HEK293 (cell line): ENCODE data around the gene VDAC1.

Source experiments
- KLF16 ChIP-seq: fragments of 450-650 bp; formaldehyde crosslinking; IDR thresholded peaks from 2 replicates; pipeline ENCODE4 v1.5.1; 2017; ENCODE audit warnings: missing biosample characterization, missing genetic modification characterization
- OSR2 ChIP-seq: fragments of 450-650 bp; formaldehyde crosslinking; IDR thresholded peaks from 2 replicates; pipeline ENCODE4 v1.5.1; 2016; ENCODE audit warnings: missing biosample characterization, missing genetic modification characterization
- PRDM4 ChIP-seq: fragments of 450-650 bp; formaldehyde crosslinking; IDR thresholded peaks from 2 replicates; pipeline ENCODE4 v1.5.1; 2017; ENCODE audit warnings: missing biosample characterization, missing genetic modification characterization
- RBAK ChIP-seq: fragments of 450-650 bp; formaldehyde crosslinking; IDR thresholded peaks from 2 replicates; pipeline ENCODE4 v1.5.1; 2016; ENCODE audit warnings: missing biosample characterization, missing genetic modification characterization
- REPIN1 ChIP-seq: fragments of 450-650 bp; formaldehyde crosslinking; IDR thresholded peaks from 2 replicates; pipeline ENCODE4 v1.5.1; 2017; ENCODE audit warnings: missing biosample characterization, missing genetic modification characterization, low read depth
- SP3 ChIP-seq: fragments of 450-650 bp; formaldehyde crosslinking; IDR thresholded peaks from 2 replicates; pipeline ENCODE4 v1.5.1; 2016; ENCODE audit warnings: missing biosample characterization, missing genetic modification characterization
- ZBTB48 ChIP-seq: fragments of 450-650 bp; formaldehyde crosslinking; IDR thresholded peaks from 2 replicates; pipeline ENCODE4 v1.5.1; 2016; ENCODE audit warnings: missing biosample characterization, missing genetic modification characterization
- ZFP3 ChIP-seq: fragments of 450-650 bp; formaldehyde crosslinking; IDR thresholded peaks from 2 replicates; pipeline ENCODE4 v1.5.1; 2016; ENCODE audit warnings: low read depth, missing biosample characterization, missing genetic modification characterization
- ZFP37 ChIP-seq: fragments of 450-650 bp; formaldehyde crosslinking; IDR thresholded peaks from 2 replicates; pipeline ENCODE4 v1.5.1; 2016; ENCODE audit warnings: missing biosample characterization, missing genetic modification characterization
- ZNF112 ChIP-seq: fragments of 450-650 bp; formaldehyde crosslinking; IDR thresholded peaks from 2 replicates; pipeline ENCODE4 v1.5.0; 2017; ENCODE audit warnings: missing biosample characterization, missing genetic modification characterization
- ZNF121 ChIP-seq: fragments of 450-650 bp; formaldehyde crosslinking; IDR thresholded peaks from 2 replicates; pipeline ENCODE4 v1.5.1; 2016; ENCODE audit warnings: missing biosample characterization, missing genetic modification characterization
- ZNF146 ChIP-seq: fragments of 450-650 bp; formaldehyde crosslinking; IDR thresholded peaks from 2 replicates; pipeline ENCODE4 v1.5.1; 2016; ENCODE audit warnings: missing biosample characterization, missing genetic modification characterization
- ZNF157 ChIP-seq: fragments of 450-650 bp; formaldehyde crosslinking; IDR thresholded peaks from 2 replicates; pipeline ENCODE4 v1.5.1; 2016; ENCODE audit warnings: missing biosample characterization, missing genetic modification characterization
- ZNF16 ChIP-seq: fragments of 450-650 bp; formaldehyde crosslinking; IDR thresholded peaks from 2 replicates; pipeline ENCODE4 v1.5.1; 2016; ENCODE audit warnings: low read depth, missing biosample characterization, missing genetic modification characterization
- ZNF174 ChIP-seq: fragments of 450-650 bp; formaldehyde crosslinking; IDR thresholded peaks from 2 replicates; pipeline ENCODE4 v1.5.0; 2017; ENCODE audit warnings: missing biosample characterization, mild to moderate bottlenecking, missing genetic modification characterization
- ZNF175 ChIP-seq: fragments of 450-650 bp; formaldehyde crosslinking; IDR thresholded peaks from 2 replicates; pipeline ENCODE4 v1.5.1; 2016; ENCODE audit warnings: missing biosample characterization, missing genetic modification characterization
- ZNF214 ChIP-seq: fragments of 450-650 bp; formaldehyde crosslinking; IDR thresholded peaks from 2 replicates; pipeline ENCODE4 v1.5.1; 2017; ENCODE audit warnings: missing biosample characterization, mild to moderate bottlenecking, missing genetic modification characterization, borderline replicate concordance
- ZNF335 ChIP-seq: fragments of 450-650 bp; formaldehyde crosslinking; conservative IDR thresholded peaks from 2 replicates; pipeline ENCODE4 v1.5.1; 2016; ENCODE audit warnings: missing biosample characterization, missing genetic modification characterization
- ZNF37A ChIP-seq: fragments of 450-650 bp; IDR thresholded peaks from 2 replicates; pipeline ENCODE4 v1.5.1; 2018; ENCODE audit warnings: missing biosample characterization, missing genetic modification characterization
- ZNF394 ChIP-seq: fragments of 450-650 bp; formaldehyde crosslinking; IDR thresholded peaks from 2 replicates; pipeline ENCODE4 v1.5.1; 2016; ENCODE audit warnings: missing biosample characterization, missing genetic modification characterization, mild to moderate bottlenecking, moderate library complexity, borderline replicate concordance
- ZNF48 ChIP-seq: fragments of 450-650 bp; formaldehyde crosslinking; IDR thresholded peaks from 2 replicates; pipeline ENCODE4 v1.5.1; 2016; ENCODE audit warnings: missing biosample characterization, missing genetic modification characterization
- ZNF529 ChIP-seq: fragments of 450-650 bp; formaldehyde crosslinking; IDR thresholded peaks from 2 replicates; pipeline ENCODE4 v1.5.1; 2017; ENCODE audit warnings: missing genetic modification characterization, missing biosample characterization; ENCODE audit not compliant: insufficient replicate concordance
- ZNF555 ChIP-seq: fragments of 450-650 bp; formaldehyde crosslinking; conservative IDR thresholded peaks from 2 replicates; pipeline ENCODE4 v1.5.1; 2017; ENCODE audit warnings: missing biosample characterization, mild to moderate bottlenecking, missing genetic modification characterization, inconsistent platforms
- ZNF558 ChIP-seq: fragments of 450-650 bp; formaldehyde crosslinking; IDR thresholded peaks from 2 replicates; pipeline ENCODE4 v1.5.1; 2016; ENCODE audit warnings: missing biosample characterization, missing genetic modification characterization
- ZNF580 ChIP-seq: fragments of 450-650 bp; formaldehyde crosslinking; IDR thresholded peaks from 2 replicates; pipeline ENCODE4 v1.5.1; 2016; ENCODE audit warnings: missing biosample characterization, missing genetic modification characterization
- ZNF585B ChIP-seq: fragments of 450-650 bp; formaldehyde crosslinking; IDR thresholded peaks from 2 replicates; pipeline ENCODE4 v1.5.1; 2016; ENCODE audit warnings: missing biosample characterization, missing genetic modification characterization
- ZNF624 ChIP-seq: fragments of 450-650 bp; formaldehyde crosslinking; IDR thresholded peaks from 2 replicates; pipeline ENCODE4 v1.5.1; 2017; ENCODE audit warnings: missing biosample characterization, missing genetic modification characterization
- ZNF654 ChIP-seq: fragments of 450-650 bp; formaldehyde crosslinking; IDR thresholded peaks from 2 replicates; pipeline ENCODE4 v1.5.1; 2016; ENCODE audit warnings: low read depth, missing biosample characterization, missing genetic modification characterization
- ZNF701 ChIP-seq: fragments of 450-650 bp; formaldehyde crosslinking; IDR thresholded peaks from 2 replicates; pipeline ENCODE4 v1.5.1; 2016; ENCODE audit warnings: missing biosample characterization, missing genetic modification characterization
- ZNF747 ChIP-seq: fragments of 450-650 bp; formaldehyde crosslinking; IDR thresholded peaks from 2 replicates; pipeline ENCODE4 v1.5.1; 2016; ENCODE audit warnings: missing biosample characterization, missing genetic modification characterization
- ZNF76 ChIP-seq: fragments of 450-650 bp; formaldehyde crosslinking; IDR thresholded peaks from 2 replicates; pipeline ENCODE4; 2016; ENCODE audit warnings: low read depth, missing biosample characterization, missing genetic modification characterization, borderline replicate concordance
- ZNF791 ChIP-seq: fragments of 450-650 bp; formaldehyde crosslinking; IDR thresholded peaks from 2 replicates; pipeline ENCODE4 v1.5.1; 2016; ENCODE audit warnings: missing biosample characterization, missing genetic modification characterization
- TF ChIP-seq, protein P1 (sequence below): fragments of 450-650 bp; formaldehyde crosslinking; IDR thresholded peaks from 2 replicates; pipeline ENCODE4 v1.5.1; 2017; ENCODE audit warnings: missing biosample characterization, missing genetic modification characterization
- TF ChIP-seq, protein P2 (sequence below): fragments of 450-650 bp; IDR thresholded peaks from 2 replicates; pipeline ENCODE4 v1.5.1; 2018; ENCODE audit warnings: missing biosample characterization, mild to moderate bottlenecking, missing genetic modification characterization

The VDAC1 gene

DNA sequence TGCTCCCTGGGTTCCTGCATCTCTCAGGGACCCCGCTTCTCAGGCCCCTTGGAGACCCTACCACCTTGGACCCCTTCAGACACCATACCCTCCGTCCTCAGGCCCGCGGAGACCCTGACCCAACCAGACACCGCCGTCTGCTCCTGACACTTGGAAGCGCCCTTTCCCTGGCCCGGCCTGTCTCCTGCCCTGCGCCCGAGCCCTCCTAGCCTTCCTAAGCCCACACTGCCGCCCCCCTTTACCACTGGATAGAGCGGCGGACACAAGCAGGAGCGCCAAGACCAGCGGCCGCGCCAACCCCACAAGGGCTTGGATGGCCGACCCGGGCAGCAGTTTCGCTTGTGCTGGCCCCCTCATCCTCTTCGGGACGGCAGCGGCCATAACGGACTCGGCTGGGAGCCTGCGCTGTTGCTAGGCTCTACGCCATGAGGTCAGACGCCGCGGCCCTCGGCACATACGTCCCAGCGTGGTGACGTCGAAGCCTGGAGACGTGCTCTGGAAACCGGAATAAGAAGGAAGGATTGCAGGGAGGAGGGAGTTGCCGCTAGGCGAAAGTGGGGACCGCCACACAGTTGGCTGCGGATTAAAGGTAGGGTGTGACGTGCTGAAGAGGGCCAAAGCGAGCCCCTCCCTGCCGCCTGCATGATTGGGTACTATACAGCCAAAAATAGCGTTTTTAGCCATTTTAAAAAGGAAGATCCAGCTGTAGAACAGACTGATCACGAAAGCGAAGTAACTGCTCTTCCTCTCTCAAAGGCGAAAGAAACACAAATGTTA lies 36.4 kb downstream of the VDAC1 start, which contains the start of gene C5orf15 (continued):
- TF ChIP-seq ZNF76 (no peak; the same call in 1 of the 2 replicates), ZNF146 (tag by site-specific recombination) (no peak), ZFP3 (tag by site-specific recombination) (no peak), ZNF529 (tag by site-specific recombination) (no peak), ZNF175 (no peak), ZNF48 (tag by site-specific recombination) (no peak), ZFP37 (tag by site-specific recombination) (peak; percentile 94), ZNF16 (tag by site-specific recombination) (0 out of 2 replicates have a peak, but pooled peaks have one; percentile 15), ZNF174 (tag by site-specific recombination) (no peak), ZNF558 (tag by site-specific recombination) (no peak), ZNF157 (no peak), ZNF214 (no peak), ZNF654 (no peak), ZNF335 (tag by site-specific recombination) (peak; percentile 95), ZNF701 (tag by site-specific recombination) (no peak), SP3 (tag by site-specific recombination) (peak; percentile 59), ZNF112 (no peak), KLF16 (tag by site-specific recombination) (peak; percentile 9), ZNF747 (tag by site-specific recombination) (no peak), ZNF580 (tag by site-specific recombination) (peak; percentile 68), ZNF394 (tag by site-specific recombination) (peak; percentile 45; the same call in 1 of the 2 replicates), RBAK (tag by site-specific recombination) (no peak), ZNF121 (no peak), REPIN1 (tag by site-specific recombination) (no peak), ZNF37A (tag by site-specific recombination) (no peak), ZBTB48 (tag by site-specific recombination) (peak; percentile 94), PRDM4 (0 out of 2 replicates have a peak, but pooled peaks have one; percentile 12), ZNF585B (0 out of 2 replicates have a peak, but pooled peaks have one; percentile 7), OSR2 (no peak), ZNF624 (no peak), ZNF555 (no peak), ZNF791 (tag by site-specific recombination) (no peak)
- TF ChIP-seq, protein P1, sequence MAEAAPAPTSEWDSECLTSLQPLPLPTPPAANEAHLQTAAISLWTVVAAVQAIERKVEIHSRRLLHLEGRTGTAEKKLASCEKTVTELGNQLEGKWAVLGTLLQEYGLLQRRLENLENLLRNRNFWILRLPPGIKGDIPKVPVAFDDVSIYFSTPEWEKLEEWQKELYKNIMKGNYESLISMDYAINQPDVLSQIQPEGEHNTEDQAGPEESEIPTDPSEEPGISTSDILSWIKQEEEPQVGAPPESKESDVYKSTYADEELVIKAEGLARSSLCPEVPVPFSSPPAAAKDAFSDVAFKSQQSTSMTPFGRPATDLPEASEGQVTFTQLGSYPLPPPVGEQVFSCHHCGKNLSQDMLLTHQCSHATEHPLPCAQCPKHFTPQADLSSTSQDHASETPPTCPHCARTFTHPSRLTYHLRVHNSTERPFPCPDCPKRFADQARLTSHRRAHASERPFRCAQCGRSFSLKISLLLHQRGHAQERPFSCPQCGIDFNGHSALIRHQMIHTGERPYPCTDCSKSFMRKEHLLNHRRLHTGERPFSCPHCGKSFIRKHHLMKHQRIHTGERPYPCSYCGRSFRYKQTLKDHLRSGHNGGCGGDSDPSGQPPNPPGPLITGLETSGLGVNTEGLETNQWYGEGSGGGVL (tag by site-specific recombination), result peak; percentile 13; the same call in 1 of the 2 replicates
- TF ChIP-seq, protein P2, sequence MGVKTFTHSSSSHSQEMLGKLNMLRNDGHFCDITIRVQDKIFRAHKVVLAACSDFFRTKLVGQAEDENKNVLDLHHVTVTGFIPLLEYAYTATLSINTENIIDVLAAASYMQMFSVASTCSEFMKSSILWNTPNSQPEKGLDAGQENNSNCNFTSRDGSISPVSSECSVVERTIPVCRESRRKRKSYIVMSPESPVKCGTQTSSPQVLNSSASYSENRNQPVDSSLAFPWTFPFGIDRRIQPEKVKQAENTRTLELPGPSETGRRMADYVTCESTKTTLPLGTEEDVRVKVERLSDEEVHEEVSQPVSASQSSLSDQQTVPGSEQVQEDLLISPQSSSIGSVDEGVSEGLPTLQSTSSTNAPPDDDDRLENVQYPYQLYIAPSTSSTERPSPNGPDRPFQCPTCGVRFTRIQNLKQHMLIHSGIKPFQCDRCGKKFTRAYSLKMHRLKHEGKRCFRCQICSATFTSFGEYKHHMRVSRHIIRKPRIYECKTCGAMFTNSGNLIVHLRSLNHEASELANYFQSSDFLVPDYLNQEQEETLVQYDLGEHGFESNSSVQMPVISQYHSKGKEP (tag by site-specific recombination), result no peak
